Ectodermal cell (in vitro differentiated cells): ENCODE results near the gene TCFL5.

ENCODE experiments used
- H3K27ac ChIP-seq: 2 replicates; pipeline ENCODE4 v1.7.0; 2013; ENCODE audit warnings: mild to moderate bottlenecking, low read depth, low read length; ENCODE audit not compliant: insufficient read depth, poor library complexity, severe bottlenecking
- H3K27me3 ChIP-seq: 2 replicates; pipeline ENCODE4 v1.7.0; 2013; ENCODE audit warnings: mild to moderate bottlenecking, low read length; ENCODE audit not compliant: insufficient read depth, control insufficient read depth, poor library complexity, severe bottlenecking
- H3K36me3 ChIP-seq: one replicate; pipeline ENCODE4 v1.7.0; 2013; ENCODE audit warnings: low read length; ENCODE audit not compliant: control insufficient read depth, insufficient read depth
- H3K4me1 ChIP-seq: one replicate; pipeline ENCODE4 v1.7.0; 2013; ENCODE audit warnings: low read length; ENCODE audit not compliant: control insufficient read depth, insufficient read depth
- H3K4me3 ChIP-seq: 2 replicates; pipeline ENCODE4 v1.7.0; 2013; ENCODE audit warnings: low read depth, low read length, control low read depth; ENCODE audit not compliant: insufficient read depth
- H3K9me3 ChIP-seq: 2 replicates; pipeline ENCODE4 v1.7.0; 2013; ENCODE audit warnings: mild to moderate bottlenecking, low read length, moderate library complexity; ENCODE audit not compliant: control insufficient read depth
- WGBS, 2 experiments: methylation state at CpG; one replicate each; pipeline ENCODE4 v1.1.7; 2013; ENCODE audit warnings: missing lambda C conversion rate in 2 of 2; 5-methylcytosine and 5-hydroxymethylcytosine counted together

The TCFL5 gene

DNA sequence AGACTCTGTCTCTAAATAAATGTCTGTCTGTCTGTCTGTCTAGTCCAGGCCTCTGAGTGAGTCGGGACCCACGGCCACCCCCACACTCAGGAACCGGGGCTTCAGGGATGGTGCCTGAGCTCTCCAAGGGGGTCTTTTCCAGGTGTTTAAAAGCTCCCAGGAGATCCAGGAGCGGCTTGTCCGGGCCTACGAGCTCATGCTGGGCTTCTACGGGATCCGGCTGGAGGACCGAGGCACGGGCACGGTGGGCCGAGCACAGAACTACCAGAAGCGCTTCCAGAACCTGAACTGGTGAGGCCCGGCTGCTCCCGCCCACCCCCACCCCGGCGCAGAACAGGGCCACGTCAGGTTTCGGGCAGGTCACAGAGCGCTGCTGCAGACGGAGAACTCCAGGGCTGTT is 50.3 kb downstream of the TCFL5 start:
- no peak overlapping the region for H3K27ac ChIP-seq
- H3K36me3 ChIP-seq: no peaks in the 10 kb centered on the region
- peaks cover 10% of the 10 kb centered on the region for H3K27me3 ChIP-seq
- H3K9me3 ChIP-seq: no peaks in the 10 kb centered on the region
- H3K4me1 ChIP-seq: peaks cover 17% of the 10 kb centered on the region
- WGBS, 2 experiments: 96% methylated on average over 21 of the region's 21 CpGs
- H3K4me3 ChIP-seq: no peak overlapping the region

DNA sequence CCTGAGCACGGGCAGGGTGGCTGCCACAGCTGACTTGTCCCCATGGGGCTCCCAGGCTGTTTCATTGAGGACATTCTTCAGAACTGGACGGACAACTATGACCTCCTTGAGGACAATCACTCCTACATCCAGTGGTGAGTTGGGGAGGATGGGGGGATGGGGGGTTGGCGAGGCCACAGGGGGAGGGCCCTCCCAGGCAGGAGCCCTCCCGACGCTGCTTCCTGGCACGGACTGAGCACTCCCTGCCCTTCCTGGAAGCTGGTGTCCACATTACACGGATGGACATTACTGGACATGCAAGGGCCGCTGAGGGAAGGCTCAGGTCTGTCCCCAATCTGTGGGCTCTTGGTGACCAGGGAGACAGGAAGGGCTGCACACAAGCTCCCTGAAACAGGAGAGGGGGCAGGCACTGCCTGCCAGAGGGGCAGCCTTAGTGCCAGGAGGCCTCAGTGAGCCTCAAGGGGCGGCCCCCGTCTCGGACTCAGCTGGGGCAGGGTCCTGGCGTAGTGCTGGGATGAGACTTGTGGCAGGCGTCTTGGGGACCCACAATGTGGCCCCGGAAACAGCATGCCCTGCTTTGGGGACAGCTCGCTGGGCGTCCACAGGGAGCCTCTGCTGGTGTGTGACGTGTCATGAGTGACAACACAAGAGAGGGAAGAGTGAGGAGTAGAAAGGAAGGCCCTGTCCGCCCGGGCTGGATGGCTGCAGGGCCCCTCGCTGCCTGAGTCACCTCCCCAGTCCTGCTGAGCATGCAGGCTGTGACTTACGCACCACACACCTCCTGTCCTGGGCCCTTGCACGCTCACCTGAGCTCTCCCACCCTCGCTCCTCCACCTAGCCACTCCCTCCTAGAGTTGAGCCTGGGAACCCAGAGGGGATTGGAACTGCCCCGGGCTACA is 51.8 kb downstream of the TCFL5 start:
- Histone ChIP-seq H3K4me3 (no peak overlapping the region), H3K36me3 (no peaks in the 10 kb centered on the region), H3K4me1 (peaks cover 15% of the 10 kb centered on the region), H3K9me3 (no peaks in the 10 kb centered on the region), H3K27ac (no peak overlapping the region), H3K27me3 (no peaks in the 10 kb centered on the region)
- whole genome bisulfite sequencing, 2 experiments: 94% methylated on average over 23 to 24 of the region's 24 CpGs

DNA sequence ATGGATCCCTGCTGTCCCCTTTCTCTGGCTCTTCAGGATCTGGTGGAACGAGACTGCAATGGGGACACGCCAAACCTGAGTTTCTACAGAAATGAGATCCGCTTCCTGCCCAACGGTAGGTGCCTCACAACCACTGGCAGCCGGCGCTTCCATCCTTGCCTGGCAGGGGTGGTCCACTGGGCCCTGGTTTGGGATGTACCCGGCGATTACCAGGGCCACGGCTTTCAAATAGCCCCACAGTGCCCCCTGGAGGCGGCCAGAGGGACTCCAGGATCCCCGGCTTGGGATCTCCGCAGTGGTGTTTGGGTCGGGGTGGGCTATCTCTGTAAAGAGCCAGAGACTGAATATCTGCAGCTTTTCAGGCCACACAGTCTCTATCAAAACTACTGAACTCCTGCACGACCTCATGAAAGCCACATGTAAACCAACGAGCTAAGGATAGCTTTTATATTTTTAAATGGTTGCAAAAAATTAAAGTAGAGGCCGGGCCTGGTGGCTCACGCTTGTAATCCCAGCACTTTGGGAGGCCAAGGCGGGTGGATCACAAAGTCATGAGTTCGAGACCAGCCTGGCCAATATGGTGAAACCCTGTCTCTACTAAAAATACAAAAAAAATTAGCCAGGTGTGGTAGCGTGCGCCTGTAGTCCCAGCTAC is 53.3 kb downstream of the TCFL5 start:
- H3K4me3 ChIP-seq: no peak overlapping the region
- no peak overlapping the region for H3K27ac ChIP-seq
- H3K9me3 ChIP-seq: no peaks in the 10 kb centered on the region
- peaks cover 12% of the 10 kb centered on the region for H3K4me1 ChIP-seq
- no peaks in the 10 kb centered on the region for H3K36me3 ChIP-seq
- H3K27me3 ChIP-seq: peaks cover 9% of the 10 kb centered on the region
- 45% methylated on average over 21 of the region's 21 CpGs for WGBS, 2 experiments

DNA sequence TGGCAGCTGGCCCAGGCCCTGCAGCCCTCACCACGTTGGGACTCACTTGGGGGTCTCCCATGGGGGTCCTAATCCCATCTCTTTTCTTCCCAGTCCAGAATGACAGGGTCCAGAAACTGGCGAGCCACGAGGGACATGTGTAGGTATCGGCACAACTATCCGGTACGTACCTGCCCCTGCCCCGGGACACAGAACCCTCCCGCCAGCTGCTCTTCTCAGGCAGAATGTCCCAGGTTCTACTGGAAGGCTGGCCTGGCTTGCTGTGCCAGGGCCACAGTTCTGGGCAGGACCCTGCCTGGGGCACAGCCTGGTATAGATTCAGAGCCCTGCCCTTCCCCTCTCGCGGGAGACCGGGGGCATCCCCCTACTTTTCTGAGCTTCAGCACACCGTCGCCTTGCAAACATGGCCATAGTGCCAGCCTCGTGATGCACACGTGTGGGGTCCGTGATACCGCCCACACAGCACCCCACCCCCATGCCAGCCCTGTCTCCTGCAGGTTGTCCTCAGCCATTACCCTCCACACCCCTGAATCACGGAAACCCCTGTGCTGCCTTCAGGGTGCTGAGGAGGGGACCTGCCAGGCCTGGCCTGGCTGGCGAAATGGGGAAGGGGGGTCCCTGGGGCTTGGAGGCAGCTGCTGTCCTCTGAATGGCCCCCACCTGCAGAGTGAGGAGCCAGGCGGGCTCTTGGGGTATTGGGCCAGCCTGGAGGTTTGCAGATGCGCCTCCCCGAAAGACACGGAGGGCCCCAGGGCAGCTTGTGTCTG is 54.0 kb downstream of the TCFL5 start:
- WGBS, 2 experiments: 92% methylated on average over 23 of the region's 23 CpGs
- Histone ChIP-seq H3K9me3 (no peaks in the 10 kb centered on the region), H3K27me3 (peaks cover 14% of the 10 kb centered on the region), H3K36me3 (no peaks in the 10 kb centered on the region), H3K4me1 (peaks cover 12% of the 10 kb centered on the region), H3K27ac (no peak overlapping the region), H3K4me3 (no peak overlapping the region)

DNA sequence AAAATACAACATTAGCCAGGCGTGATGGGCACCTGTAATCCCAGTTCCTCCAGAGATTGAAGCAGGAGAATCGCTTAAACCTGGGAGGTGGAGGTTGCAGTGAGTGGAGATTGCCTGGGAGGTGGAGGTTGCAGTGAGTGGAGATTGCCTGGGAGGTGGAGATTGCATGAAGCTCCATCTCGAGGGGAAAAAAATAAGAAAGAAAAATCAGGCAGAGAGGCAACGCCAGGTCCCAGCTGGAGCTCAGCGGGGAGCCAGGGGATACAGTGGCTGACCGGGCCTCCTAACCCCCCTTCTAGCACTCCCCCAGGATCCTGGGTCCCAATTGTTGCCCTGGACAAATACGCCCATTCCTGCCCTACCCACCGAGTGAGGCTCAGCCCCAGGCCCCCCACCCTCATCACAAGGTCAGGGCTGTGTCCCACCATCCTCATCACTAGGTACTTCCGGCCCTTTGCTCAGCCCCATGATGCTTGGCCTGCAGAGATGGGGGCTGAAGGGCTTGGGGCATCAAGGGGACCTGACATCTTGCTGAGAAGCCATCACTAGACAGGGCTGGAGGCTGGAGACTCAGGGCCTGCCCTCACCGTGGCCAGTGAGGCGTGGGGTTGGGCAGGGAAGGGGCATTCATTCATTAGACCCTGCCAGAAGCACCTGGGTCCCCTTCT is 55.1 kb downstream of the TCFL5 start:
- H3K36me3 ChIP-seq: no peaks in the 10 kb centered on the region
- no peak overlapping the region for H3K4me3 ChIP-seq
- peaks cover 12% of the 10 kb centered on the region for H3K4me1 ChIP-seq
- no peak overlapping the region for H3K27ac ChIP-seq
- H3K9me3 ChIP-seq: no peaks in the 10 kb centered on the region
- WGBS, 2 experiments: 66% methylated on average over 11 of the region's 11 CpGs
- H3K27me3 ChIP-seq: peaks cover 14% of the 10 kb centered on the region

DNA sequence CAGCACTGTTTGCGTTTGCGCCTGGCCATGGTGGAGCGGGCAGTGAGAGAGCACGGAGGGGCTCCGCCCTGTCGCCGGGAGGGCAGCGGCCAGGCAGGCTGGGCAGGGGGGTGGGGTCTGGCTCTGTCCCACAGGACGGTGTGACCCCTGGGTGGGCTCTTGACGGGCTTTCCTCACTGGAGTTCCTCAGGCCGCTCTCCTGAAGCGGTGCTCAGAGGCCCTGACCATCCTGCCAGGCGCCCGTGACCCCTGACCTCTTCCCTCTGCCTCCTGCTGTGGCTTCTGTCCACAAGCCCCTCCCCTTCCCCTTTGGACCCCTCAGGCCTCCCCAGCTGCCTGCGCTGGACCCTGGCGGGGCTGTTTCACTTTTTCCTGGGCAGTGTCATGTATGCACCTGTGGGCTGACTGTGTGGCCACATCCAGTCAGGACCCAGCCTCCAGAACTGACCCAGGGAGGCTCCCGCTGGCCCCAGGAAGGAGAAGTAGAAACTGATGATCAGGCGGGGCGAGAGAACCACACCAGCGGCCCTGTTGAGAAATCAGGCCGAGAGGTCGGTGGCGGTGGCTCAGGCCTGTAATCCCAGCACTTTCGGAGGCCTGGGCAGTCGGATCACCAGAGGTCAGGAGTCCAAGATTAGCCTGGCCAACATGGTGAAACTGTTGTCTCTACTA is 55.8 kb downstream of the TCFL5 start:
- Histone ChIP-seq H3K36me3 (no peaks in the 10 kb centered on the region), H3K9me3 (no peaks in the 10 kb centered on the region), H3K4me1 (peaks cover 12% of the 10 kb centered on the region), H3K27me3 (peaks cover 14% of the 10 kb centered on the region), H3K4me3 (peak overlapping the region; percentile 72), H3K27ac (no peak overlapping the region)
- WGBS, 2 experiments: 25 to 26% methylated on average over 25 of the region's 25 CpGs

DNA sequence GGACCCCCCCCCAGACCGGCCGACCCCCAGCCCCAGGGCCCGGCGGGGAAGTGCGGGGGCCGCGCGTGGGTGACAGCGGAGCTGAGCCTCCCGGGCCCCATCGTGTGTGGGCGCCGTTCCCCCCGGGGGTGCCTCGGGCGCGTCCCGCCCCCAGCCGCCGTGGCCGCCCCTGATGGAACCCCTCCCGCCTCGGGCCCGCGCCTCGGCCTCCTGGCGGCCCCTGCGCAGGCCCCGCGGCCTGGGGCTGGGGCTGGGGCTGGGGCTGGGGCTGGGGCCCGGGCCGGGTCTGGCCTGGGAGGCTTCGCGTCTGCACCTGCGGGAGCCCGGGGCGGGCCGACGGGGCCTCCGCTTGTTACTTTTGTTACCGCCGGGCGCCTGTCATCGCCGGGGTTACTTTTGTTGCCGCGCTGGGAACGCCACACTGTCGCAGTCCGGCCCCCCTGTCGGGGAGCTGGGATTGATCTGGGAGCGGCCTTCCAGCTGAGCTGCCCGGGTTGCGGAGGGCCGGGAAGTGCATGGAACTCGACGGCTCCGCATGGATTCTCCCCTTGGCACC is 56.4 kb downstream of the TCFL5 start:
- H3K36me3 ChIP-seq: no peaks in the 10 kb centered on the region
- no peak overlapping the region for H3K27ac ChIP-seq
- 1% methylated on average over 58 of the region's 58 CpGs for WGBS, 2 experiments
- peak overlapping the region; percentile 72 for H3K4me3 ChIP-seq
- H3K4me1 ChIP-seq: peaks cover 12% of the 10 kb centered on the region
- H3K9me3 ChIP-seq: no peaks in the 10 kb centered on the region
- peaks cover 14% of the 10 kb centered on the region for H3K27me3 ChIP-seq

DNA sequence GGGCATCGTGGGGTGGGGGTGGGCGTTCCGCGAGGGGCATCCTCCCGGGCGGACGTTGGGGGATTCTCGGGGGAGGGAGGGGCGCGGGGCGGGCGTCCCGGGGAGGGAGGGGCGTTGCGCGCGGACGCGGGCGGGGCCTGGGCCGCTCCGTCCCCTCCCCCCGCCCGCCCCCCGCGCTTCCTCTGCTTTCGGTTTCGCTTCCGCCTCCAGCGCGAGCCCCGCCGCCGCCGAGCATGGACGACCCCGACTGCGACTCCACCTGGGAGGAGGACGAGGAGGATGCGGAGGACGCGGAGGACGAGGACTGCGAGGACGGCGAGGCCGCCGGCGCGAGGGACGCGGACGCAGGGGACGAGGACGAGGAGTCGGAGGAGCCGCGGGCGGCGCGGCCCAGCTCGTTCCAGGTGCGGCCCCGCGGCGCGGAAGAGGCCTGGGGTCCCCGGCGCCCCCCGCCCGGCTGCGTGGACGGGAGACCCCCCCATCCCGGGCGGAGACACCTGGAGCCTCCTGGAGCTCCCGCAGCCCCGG is 56.9 kb downstream of the TCFL5 start, which contains the start of gene OGFR:
Gene OGFR (plus strand): TSS at position 209 of the 528 bp plus-strand sequence. CDS start 25 bp downstream, at position 234.
- H3K27ac ChIP-seq: no peak within 1 kb of the TSS
- peak within 1 kb of the TSS; percentile 72 for H3K4me3 ChIP-seq
- H3K27me3 ChIP-seq: peaks cover 14% of the 10 kb centered on the region
- H3K36me3 ChIP-seq: peaks cover 2% of the 10 kb centered on the region
- H3K4me1 ChIP-seq: peaks cover 12% of the 10 kb centered on the region
- WGBS, 2 experiments: 0 to 1% methylated on average over 77 of the region's 77 CpGs
- no peaks in the 10 kb centered on the region for H3K9me3 ChIP-seq

DNA sequence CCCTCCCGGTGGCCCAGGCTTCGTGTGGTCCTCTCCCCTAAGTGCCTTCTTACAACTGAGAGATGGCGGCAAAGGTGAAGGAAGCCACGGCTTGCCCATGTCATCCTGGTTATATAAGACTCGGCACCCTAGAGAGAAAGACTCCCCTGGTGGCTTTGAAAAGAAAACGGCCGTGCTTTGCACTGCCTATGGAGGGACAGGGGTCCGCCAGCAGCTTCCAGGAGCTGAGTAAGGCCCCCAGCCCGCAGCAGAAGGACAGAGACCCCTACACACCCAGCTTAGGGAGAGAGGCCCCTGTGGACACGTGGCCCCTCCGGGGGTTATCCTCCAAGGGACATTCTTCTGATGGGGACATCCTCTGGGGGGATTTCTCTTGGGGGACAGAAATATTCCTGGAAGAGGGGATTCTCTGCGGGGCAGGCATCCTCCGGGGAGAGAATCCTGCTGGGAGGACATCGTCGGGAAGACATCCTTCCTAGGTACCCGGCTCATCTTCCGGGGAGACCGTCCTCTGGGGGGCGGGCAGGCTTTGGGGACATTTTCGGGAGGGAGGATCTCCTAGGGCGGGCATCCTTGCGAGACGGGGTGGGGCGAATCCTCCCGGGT is 57.5 kb downstream of the TCFL5 start:
- Histone ChIP-seq H3K27ac (no peak overlapping the region), H3K4me1 (peaks cover 12% of the 10 kb centered on the region), H3K36me3 (peaks cover 8% of the 10 kb centered on the region), H3K4me3 (peak overlapping the region; percentile 72), H3K27me3 (peaks cover 14% of the 10 kb centered on the region), H3K9me3 (no peaks in the 10 kb centered on the region)
- WGBS, 2 experiments: 22 to 23% methylated on average over 25 of the region's 25 CpGs
